SK-N-MC (cell line): ENCODE data around the gene TMIE.

ENCODE experiments used
- DNase-seq: peaks from one replicate; pipeline ENCODE4 v3.0.0-alpha.2; 2011; ENCODE audit warnings: low read depth, low spot score
- H3K27ac ChIP-seq: fragments of 200-600 bp; sonication (generic); 2 replicates; pipeline ENCODE4 v1.5.1; 2016; ENCODE audit warnings: mixed run types
- H3K36me3 ChIP-seq: fragments of 200-600 bp; sonication (generic); 2 replicates; pipeline ENCODE4 v1.6.1; 2017; ENCODE audit warnings: antibody characterized with exemption, low read length, mixed read lengths; ENCODE audit not compliant: insufficient read depth
- H3K4me3 ChIP-seq: fragments of 200-600 bp; sonication (generic); 2 replicates; pipeline ENCODE4 v1.5.1; 2016
- H3K9ac ChIP-seq: fragments of 200-600 bp; sonication (generic); 2 replicates; pipeline ENCODE4 v1.8.0; 2017; ENCODE audit warnings: mixed run types, mixed read lengths; ENCODE audit not compliant: insufficient read length
- H3K9me3 ChIP-seq: fragments of 200-600 bp; sonication (generic); 2 replicates; pipeline ENCODE4 v1.6.1; 2017; ENCODE audit warnings: low read depth, mild to moderate bottlenecking, antibody characterized with exemption, low read length, moderate library complexity, mixed read lengths
- EZH2 ChIP-seq: fragments of 200-600 bp; sonication (generic); IDR thresholded peaks from one replicate; pipeline ENCODE4 v1.6.1; 2017; ENCODE audit warnings: antibody characterized with exemption
- FOXP2 ChIP-seq: optimal IDR thresholded peaks from 2 replicates; pipeline ENCODE3; 2011; ENCODE audit warnings: mild to moderate bottlenecking, moderate library complexity; ENCODE audit not compliant: insufficient read depth; ENCODE audit errors: extremely low read length, control extremely low read depth
- POLR2AphosphoS5 ChIP-seq: IDR thresholded peaks from 2 replicates; pipeline ENCODE4 v1.6.1; 2012; ENCODE audit warnings: mild to moderate bottlenecking, low read depth, low read length, borderline replicate concordance

The TMIE gene

GRCh38 chr3:46709157-46709654 lies 8.0 kb downstream of the TMIE start:
- Histone ChIP-seq H3K4me3 (no peak overlapping the region), H3K27ac (no peak overlapping the region), H3K36me3 (no peaks in the 10 kb centered on the region), H3K9me3 (no peaks in the 10 kb centered on the region), H3K9ac (no peak overlapping the region)
- no peak for DNase-seq
- TF ChIP-seq FOXP2 (no peak), POLR2AphosphoS5 (no peak), EZH2 (no peak)

- Histone ChIP-seq H3K9me3 (no peaks in the 10 kb centered on the region), H3K4me3 (no peak overlapping the region), H3K9ac (no peak overlapping the region), H3K27ac (no peak overlapping the region), H3K36me3 (no peaks in the 10 kb centered on the region)
- no peak for DNase-seq
- TF ChIP-seq FOXP2 (no peak), EZH2 (no peak), POLR2AphosphoS5 (no peak)
Measured at GRCh38 chr3:46709721-46710120, 8.5 kb downstream of the TMIE start.

GRCh38 chr3:46710229-46710628 lies 9.0 kb downstream of the TMIE start:
- TF ChIP-seq EZH2 (no peak), FOXP2 (no peak), POLR2AphosphoS5 (no peak)
- Histone ChIP-seq H3K9me3 (no peaks in the 10 kb centered on the region), H3K9ac (no peak overlapping the region), H3K4me3 (no peak overlapping the region), H3K27ac (no peak overlapping the region), H3K36me3 (no peaks in the 10 kb centered on the region)
- no peak for DNase-seq

- Histone ChIP-seq H3K27ac (no peak overlapping the region), H3K4me3 (no peak overlapping the region), H3K9ac (no peak overlapping the region), H3K36me3 (no peaks in the 10 kb centered on the region), H3K9me3 (no peaks in the 10 kb centered on the region)
- DNase-seq, result no peak
- no peak for TF ChIP-seq FOXP2
- TF ChIP-seq EZH2, result no peak
- TF ChIP-seq POLR2AphosphoS5, result no peak
Measured at GRCh38 chr3:46710671-46711295, 9.6 kb downstream of the TMIE start.

GRCh38 chr3:46711305-46711704 lies 10.1 kb downstream of the TMIE start:
- TF ChIP-seq FOXP2, result no peak
- no peak for TF ChIP-seq POLR2AphosphoS5
- TF ChIP-seq EZH2, result no peak
- H3K36me3 ChIP-seq, result no peaks in the 10 kb centered on the region
- no peaks in the 10 kb centered on the region for H3K9me3 ChIP-seq
- no peak for DNase-seq
- no peak overlapping the region for H3K9ac ChIP-seq
- no peak overlapping the region for H3K27ac ChIP-seq
- H3K4me3 ChIP-seq, result no peak overlapping the region

GRCh38 chr3:46711760-46712159 lies 10.6 kb downstream of the TMIE start:
- Histone ChIP-seq H3K9ac (no peak overlapping the region), H3K4me3 (no peak overlapping the region), H3K27ac (no peak overlapping the region), H3K9me3 (no peaks in the 10 kb centered on the region), H3K36me3 (no peaks in the 10 kb centered on the region)
- no peak for DNase-seq
- TF ChIP-seq FOXP2, result no peak

- TF ChIP-seq POLR2AphosphoS5 (no peak), EZH2 (no peak), FOXP2 (no peak)
- no peak overlapping the region for H3K27ac ChIP-seq
- DNase-seq, result no peak
- H3K9me3 ChIP-seq, result no peaks in the 10 kb centered on the region
- H3K4me3 ChIP-seq, result no peak overlapping the region
- no peak overlapping the region for H3K9ac ChIP-seq
- H3K36me3 ChIP-seq, result no peaks in the 10 kb centered on the region
Measured at GRCh38 chr3:46712191-46713049, 11.2 kb downstream of the TMIE start.

- TF ChIP-seq POLR2AphosphoS5 (no peak), EZH2 (no peak), FOXP2 (no peak)
- Histone ChIP-seq H3K9ac (no peak overlapping the region), H3K36me3 (no peaks in the 10 kb centered on the region), H3K9me3 (no peaks in the 10 kb centered on the region), H3K4me3 (no peak overlapping the region), H3K27ac (no peak overlapping the region)
- DNase-seq, result no peak
Measured at GRCh38 chr3:46713050-46713897, 12.1 kb downstream of the TMIE start.
